LNCAP (cell line): ENCODE data around the gene NPDC1.
A peak's percentile ranks its signal among the peaks of the same experiment; 100 is the strongest.

Experiments
- TF ChIP-seq, protein P1 (sequence below): fragments of 450-650 bp; IDR thresholded peaks from 2 replicates; pipeline ENCODE4 v1.5.1; 2017; ENCODE audit warnings: mild to moderate bottlenecking

Gene NPDC1, protein sequence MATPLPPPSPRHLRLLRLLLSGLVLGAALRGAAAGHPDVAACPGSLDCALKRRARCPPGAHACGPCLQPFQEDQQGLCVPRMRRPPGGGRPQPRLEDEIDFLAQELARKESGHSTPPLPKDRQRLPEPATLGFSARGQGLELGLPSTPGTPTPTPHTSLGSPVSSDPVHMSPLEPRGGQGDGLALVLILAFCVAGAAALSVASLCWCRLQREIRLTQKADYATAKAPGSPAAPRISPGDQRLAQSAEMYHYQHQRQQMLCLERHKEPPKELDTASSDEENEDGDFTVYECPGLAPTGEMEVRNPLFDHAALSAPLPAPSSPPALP

DNA sequence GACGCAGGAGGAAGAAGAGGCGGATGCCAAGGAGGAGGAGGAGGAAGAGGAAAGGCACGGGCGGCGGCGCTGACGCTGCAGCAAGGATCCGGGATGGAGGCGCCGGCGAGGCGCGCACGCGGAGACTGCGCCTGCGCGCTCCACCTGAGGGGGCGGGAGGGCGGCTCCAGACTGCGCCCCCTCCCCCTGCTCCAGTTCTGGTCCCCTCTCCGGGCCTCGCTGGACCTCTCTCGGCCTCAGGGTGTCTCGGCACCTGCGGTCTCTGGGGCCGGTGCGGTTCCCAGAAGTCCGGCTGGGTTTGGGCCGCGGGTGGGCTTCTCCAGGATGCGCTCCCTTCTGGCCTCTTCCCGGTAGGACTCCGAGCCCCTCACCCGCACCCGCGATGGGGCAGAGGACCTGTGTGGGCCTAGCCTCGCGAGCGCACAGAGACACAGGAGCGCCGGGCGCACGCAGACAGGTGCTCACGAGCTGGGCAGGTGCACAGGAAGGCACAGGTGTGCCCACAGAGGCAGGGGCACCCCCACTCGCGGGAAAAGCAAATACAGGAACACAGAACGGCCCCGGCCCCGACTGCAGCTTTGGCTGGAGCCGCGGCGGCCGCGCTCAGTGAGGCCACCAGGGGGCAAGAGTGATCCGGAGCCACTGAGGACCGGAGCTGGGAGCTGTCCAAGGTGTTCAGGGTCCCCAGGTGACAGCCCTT, at the start of gene NPDC1:
Gene NPDC1, minus strand, starts transcription at position 90 of the 700 bp plus-strand sequence. CDS start 188 bp downstream, outside the sequence.
- TF ChIP-seq, protein P1, sequence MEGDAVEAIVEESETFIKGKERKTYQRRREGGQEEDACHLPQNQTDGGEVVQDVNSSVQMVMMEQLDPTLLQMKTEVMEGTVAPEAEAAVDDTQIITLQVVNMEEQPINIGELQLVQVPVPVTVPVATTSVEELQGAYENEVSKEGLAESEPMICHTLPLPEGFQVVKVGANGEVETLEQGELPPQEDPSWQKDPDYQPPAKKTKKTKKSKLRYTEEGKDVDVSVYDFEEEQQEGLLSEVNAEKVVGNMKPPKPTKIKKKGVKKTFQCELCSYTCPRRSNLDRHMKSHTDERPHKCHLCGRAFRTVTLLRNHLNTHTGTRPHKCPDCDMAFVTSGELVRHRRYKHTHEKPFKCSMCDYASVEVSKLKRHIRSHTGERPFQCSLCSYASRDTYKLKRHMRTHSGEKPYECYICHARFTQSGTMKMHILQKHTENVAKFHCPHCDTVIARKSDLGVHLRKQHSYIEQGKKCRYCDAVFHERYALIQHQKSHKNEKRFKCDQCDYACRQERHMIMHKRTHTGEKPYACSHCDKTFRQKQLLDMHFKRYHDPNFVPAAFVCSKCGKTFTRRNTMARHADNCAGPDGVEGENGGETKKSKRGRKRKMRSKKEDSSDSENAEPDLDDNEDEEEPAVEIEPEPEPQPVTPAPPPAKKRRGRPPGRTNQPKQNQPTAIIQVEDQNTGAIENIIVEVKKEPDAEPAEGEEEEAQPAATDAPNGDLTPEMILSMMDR: peak; percentile 94

DNA sequence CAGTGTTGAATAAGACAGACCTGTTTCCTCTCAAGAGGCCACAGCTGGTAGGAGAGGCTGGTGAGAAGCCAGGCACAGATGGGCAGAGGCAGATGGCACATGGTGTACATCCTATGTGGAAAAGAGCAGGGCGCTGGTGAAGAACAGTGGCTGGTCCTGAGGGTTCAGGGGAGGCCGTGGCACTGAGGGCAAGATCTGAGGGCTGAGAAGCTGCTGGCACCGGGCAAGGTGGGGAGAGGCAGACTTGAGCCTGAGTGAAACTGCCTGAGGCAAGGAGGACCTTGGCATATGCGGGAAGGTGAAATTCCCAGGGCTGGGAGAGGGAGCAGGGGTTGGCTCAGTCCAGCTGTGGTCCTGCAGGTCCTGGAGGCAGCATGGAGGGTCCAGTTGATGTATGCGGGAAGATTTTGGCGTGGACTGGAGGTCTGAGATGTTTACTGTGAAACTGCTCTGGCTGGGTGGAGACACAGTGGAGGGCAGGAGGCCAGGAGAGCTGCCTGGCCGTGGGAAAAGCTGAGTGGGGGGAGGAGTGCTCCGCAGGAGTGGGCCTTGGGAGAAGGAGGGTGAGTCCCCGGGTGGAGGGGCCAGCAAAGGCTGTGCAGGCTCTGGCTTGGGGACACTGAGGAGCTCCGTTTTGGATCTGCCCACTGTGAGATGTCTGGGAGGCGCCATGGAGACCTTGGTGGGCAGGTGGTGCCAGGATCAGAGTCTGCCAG, 43.4 kb upstream of the NPDC1 start:
- TF ChIP-seq, protein P1: no peak

DNA sequence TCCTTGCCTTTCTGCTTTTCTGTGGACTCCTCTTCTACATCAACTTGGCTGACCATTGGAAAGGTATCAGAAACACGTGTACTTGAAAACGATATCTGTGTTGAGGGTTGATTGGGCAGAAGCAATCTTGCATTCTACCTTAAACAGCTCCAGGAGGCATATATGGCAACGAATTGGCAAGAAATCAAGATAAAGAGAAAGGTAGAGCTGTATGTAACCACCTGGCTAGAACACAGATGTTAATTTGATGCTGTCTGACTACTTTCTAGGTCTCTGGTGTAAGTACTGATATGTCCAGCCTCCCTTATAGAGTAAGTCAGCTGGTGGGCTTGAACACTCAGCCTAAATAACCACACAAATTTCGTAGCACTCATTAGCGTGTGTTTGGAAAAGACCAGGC, 42.1 kb upstream of the NPDC1 start:
- TF ChIP-seq, protein P1: no peak

DNA sequence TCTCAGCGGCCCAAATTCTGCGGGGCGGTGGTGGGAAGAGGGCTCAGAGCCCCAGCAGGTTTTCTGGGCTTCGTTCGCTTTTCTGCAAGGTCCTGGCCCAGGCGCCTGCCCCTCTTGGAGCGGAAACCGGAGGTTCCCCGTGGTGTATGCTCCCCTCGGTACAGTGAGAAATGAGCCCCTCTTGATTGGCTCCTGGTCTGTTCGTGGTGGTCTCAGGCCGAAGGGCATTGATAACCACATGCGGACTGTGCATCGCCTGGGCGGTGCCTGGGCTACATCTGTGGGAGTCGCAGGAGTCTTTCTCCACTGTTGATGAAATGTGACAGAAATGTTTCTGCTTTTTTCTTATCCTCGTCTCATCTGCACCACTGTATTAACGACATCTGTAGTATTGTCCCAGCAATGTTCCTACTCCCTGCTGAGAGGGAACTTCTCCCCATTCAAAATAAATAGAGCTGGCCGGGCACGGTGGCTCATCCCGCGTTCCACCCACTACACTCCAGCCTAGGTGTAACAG, 41.5 kb upstream of the NPDC1 start:
- TF ChIP-seq, protein P1: no peak

DNA sequence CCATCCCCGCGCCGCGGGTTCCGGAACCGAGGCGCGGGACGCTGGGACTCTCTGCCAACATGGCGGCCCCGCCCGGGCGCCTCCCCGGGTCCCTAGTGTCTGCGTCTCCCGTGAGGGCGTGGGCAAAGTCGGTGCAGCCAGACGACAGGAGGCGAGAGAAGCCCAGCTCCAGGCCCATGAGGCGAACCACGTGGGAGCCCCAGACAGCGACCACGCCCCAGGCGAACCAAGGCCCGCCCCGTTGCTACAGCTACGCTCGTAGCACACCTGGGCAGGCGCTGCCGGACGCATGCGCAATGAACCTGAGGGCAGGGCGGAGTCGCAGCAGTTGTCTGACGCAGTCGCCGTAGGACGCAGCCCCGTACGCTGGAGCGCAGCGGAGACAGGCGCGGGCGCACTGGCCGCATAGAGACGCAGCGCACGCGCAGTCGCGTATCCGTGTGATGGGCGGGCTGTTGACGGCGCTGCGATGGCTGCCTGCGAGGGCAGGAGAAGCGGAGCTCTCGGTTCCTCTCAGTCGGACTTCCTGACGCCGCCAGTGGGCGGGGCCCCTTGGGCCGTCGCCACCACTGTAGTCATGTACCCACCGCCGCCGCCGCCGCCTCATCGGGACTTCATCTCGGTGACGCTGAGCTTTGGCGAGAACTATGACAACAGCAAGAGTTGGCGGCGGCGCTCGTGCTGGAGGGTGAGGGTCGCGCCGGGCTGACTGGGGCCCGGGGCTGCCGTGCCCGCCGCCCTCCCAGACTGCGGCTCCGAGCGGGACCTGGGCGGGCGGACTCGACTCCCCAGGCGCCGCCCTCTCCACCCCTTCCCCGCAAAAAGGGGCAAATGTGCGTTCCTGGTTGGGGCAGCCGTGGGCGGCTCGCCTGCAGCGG, 40.8 kb upstream of the NPDC1 start, which contains the start of gene MAN1B1:
Gene MAN1B1, plus strand, starts transcription at position 455 of the 878 bp plus-strand sequence. Its CDS starts 15 bp downstream, at position 470.
- TF ChIP-seq, protein P1: no peak

DNA sequence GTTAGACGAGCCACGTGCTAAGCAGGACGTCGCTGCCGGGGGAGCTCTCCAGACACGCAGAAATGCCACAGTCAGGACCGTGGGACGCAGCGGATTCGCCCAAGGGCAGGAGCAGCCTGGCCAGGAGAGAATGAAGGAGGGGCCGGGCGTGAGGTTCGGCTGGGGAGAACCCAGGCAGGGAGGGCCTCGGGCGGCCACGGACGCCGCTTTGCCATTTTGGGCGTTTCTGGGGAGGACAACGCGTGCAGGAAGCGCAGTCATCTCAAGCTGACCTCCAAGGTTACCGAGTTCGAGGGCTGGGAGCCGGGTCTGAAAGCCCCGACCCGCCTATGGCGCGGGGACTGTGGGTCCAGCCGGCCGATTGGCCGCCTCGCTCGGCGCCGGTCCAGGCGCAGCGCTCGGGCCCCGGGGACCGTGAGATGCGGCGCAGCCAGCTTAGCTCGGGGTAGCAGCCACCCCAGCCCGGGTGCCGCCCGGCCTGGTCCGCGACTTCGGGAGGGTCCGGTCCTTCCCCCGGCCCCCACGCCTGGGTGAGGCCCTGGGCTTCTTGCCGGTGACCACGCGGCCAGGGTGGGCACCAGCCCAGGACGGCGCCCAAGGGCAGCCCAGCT, 40.0 kb upstream of the NPDC1 start:
- TF ChIP-seq, protein P1: no peak
